HT1080 (cell line): ENCODE data around the gene PCDHA10. TPM values are rescaled to one million over a fixed set of nuclear protein-coding genes. Genes with fewer than 3 reads are reported as not detected.
"Not testable (repeated sequence)": the region's sequence is repeated elsewhere in the genome, so short reads cannot be mapped to it uniquely, and the experiment has no call there.

ENCODE experiments used
- DNase-seq: peaks from one replicate; pipeline ENCODE4 v3.0.0-alpha.2; 2015; ENCODE audit warnings: low read depth
- total RNA-seq: library from RNA; depleted of rRNA; stranded (reverse); fragments of >200 nt; shearing (Covaris generic); gene quantifications from 2 replicates; pipeline ENCODE4 v1.2.3, GENCODE V29; 2014

PCDHA10 gene
- total RNA-seq, 1 experiment from 2014 or later: not detected

GRCh38 chr5:140842798-140843733, 12.6 kb upstream of the PCDHA10 start:
- no peak for DNase-seq

- not testable (repeated sequence) for DNase-seq
Observed at GRCh38 chr5:140848139-140849102, 7.3 kb upstream of the PCDHA10 start, which contains the start of gene PCDHA9. Gene PCDHA9, plus strand, starts transcription at chr5:140848382. Its CDS starts 114 bp downstream, at chr5:140848496.

DNA sequence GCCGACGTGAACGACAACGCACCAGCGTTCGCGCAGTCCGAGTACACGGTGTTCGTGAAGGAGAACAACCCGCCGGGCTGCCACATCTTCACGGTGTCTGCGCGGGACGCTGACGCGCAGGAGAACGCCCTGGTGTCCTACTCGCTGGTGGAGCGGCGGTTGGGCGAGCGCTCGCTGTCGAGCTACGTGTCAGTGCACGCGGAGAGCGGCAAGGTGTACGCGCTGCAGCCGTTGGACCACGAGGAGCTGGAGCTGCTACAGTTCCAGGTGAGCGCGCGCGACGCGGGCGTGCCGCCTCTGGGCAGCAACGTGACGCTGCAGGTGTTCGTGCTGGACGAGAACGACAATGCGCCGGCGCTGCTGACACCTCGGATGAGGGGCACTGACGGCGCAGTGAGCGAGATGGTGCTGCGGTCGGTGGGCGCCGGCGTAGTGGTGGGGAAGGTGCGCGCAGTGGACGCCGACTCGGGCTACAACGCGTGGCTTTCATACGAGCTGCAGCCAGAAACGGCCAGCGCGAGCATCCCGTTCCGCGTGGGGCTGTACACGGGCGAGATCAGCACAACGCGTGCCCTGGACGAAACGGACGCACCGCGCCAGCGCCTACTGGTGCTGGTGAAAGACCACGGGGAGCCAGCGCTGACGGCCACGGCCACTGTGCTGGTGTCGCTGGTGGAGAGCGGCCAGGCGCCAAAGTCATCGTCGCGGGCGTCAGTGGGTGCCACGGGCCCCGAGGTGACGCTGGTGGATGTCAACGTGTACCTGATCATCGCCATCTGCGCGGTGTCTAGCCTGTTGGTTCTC, 5.7 kb upstream of the PCDHA10 start:
- not testable (repeated sequence) for DNase-seq

- DNase-seq: no peak
Observed at GRCh38 chr5:140857177-140857986, 1.7 kb downstream of the PCDHA10 start.

DNA sequence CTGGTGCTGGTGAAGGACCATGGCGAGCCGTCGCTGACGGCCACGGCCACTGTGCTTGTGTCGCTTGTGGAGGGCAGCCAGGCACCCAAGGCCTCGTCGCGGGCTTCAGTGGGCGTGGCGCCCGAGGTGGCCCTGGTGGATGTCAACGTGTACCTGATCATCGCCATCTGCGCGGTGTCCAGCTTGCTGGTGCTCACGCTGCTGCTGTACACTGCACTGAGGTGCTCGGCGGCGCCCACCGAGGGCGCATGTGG, 2.2 kb downstream of the PCDHA10 start:
- no peak for DNase-seq

DNA sequence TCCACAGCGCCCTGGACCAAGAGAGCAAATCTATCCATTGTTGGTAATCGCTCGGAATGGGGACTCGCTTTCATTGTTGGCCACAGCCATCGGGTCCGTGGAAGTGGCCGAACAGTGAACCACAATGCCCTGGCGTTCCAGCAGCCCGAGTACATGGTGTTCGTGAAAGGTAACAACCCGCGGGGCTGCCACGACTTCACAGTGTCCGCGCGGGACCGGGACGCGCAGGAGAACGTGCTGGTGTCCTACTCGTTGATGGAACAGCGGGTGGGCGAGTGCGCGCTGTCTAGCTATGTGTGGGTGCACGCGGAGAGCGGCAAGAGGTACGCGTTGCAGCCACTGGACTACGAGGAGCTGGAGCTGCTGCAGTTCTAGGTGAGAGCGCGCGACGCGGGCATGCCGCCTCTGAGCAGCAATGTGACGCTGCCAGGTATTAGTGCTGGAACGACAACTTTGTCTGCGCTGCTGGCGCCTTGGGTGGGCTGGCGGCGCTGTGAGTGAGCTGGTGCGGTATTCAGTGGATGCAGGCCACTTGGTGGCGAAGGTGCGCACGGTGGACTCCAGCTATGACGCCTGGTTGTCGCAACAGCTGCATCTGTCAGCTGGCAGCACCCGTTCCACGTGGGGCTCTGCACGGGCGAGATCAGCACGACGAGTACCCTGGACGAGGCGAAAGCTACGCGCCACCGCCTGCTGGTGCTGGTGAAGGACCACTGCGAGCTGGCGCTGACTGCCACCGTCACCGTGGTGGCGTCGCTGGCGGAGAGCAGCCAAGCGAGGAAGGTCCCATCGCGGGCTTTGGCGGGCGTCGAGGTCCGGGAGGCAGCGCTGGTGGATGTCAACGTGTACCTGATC, 7.0 kb downstream of the PCDHA10 start:
- DNase-seq: no peak

GRCh38 chr5:140868721-140869554, 13.2 kb downstream of the PCDHA10 start, which contains the start of gene PCDHA11:
Gene PCDHA11, plus strand, starts transcription at chr5:140868957. Its CDS starts 147 bp downstream, at chr5:140869104.
- DNase-seq: peak; percentile 10

- DNase-seq: no peak
Observed at GRCh38 chr5:140869555-140869886, 13.8 kb downstream of the PCDHA10 start.

DNA sequence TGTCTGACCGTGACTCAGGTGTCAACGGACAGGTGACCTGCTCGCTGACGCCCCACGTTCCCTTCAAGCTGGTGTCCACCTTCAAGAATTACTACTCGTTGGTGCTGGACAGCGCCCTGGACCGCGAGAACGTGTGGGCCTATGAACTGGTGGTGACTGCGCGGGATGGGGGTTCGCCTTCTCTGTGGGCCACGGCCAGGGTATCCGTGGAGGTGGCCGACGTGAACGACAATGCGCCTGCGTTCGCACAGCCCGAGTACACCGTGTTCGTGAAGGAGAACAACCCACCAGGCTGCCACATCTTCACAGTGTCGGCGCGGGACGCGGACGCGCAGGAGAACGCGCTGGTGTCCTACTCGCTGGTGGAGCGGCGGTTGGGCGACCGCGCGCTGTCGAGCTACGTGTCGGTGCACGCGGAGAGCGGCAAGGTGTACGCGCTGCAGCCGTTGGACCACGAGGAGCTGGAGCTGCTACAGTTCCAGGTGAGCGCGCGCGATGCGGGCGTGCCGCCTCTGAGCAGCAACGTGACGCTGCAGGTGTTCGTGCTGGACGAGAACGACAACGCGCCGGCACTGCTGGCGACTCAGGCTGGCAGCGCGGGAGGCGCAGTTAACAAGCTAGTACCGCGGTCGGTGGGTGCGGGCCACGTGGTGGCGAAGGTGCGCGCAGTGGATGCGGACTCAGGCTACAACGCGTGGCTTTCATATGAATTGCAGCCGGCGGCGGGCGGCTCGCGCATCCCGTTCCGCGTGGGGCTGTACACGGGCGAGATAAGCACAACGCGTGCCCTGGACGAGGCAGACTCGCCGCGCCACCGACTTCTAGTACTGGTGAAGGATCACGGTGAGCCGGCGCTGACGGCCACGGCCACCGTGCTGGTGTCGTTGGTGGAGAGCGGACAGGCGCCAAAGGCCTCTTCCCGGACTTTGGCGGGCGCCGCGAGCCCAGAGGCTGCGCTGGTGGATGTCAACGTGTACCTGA, 14.8 kb downstream of the PCDHA10 start:
- no peak for DNase-seq

- no peak for DNase-seq
Observed at GRCh38 chr5:140875085-140876065, 19.7 kb downstream of the PCDHA10 start, which contains the start of gene PCDHA12. Gene PCDHA12, plus strand, starts transcription at chr5:140875308. Its CDS starts 165 bp downstream, at chr5:140875473.

DNA sequence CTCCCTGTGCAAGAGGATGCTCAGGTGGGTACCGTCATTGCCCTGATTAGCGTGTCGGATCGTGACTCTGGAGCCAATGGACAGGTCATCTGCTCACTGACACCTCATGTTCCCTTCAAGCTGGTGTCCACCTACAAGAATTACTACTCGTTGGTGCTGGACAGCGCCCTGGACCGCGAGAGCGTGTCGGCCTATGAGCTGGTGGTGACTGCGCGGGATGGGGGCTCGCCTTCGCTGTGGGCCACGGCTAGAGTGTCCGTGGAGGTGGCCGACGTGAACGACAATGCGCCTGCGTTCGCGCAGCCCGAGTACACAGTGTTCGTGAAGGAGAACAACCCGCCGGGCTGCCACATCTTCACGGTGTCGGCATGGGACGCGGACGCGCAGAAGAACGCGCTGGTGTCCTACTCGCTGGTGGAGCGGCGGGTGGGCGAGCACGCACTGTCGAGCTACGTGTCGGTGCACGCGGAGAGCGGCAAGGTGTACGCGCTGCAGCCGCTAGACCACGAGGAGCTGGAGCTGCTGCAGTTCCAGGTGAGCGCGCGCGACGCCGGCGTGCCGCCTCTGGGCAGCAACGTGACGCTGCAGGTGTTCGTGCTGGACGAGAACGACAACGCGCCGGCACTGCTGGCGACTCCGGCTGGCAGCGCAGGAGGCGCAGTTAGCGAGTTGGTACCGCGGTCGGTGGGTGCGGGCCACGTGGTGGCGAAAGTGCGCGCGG, 21.0 kb downstream of the PCDHA10 start:
- DNase-seq: not testable (repeated sequence)

GRCh38 chr5:140877262-140877581, 21.5 kb downstream of the PCDHA10 start:
- no peak for DNase-seq

DNA sequence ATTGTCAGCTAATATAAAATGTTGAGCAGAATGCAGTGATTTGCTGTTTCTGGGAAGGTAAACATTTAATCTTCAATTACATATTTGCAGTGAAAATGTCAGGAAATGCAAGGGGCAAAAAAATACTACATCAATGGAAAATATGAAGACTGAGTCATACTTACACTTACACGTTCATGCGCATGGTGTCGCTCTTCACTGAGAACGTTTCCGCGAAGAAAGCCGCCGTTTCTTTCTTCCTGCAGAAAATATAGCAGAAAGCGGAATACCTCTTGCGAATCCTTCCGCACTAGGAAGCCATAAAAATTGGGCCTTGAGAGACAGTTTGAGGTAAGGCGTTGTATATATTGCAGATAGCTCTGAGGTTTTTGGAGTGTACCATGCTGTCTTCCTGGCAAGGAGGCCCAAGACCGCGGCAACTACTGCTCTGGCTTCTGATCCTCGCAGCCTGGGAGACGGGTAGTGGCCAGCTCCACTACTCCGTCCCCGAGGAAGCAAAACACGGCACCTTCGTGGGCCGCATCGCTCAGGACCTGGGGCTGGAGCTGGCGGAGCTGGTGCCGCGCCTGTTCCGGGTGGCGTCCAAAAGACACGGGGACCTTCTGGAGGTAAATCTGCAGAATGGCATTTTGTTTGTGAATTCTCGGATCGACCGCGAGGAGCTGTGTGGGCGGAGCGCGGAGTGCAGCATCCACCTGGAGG, 26.3 kb downstream of the PCDHA10 start, which contains the start of gene PCDHA13:
TSS of gene PCDHA13 (plus strand) at position 236 of the 702 bp plus-strand sequence. CDS start at position 381, 145 bp downstream.
- DNase-seq: no peak

- no peak for DNase-seq
Observed at GRCh38 chr5:140882591-140882899, 26.8 kb downstream of the PCDHA10 start.

GRCh38 chr5:140883373-140883772, 27.7 kb downstream of the PCDHA10 start:
- DNase-seq: no peak
